Neutrophil (primary cell): ENCODE data around the gene SMARCC1.

Experiments used
- H3K27ac ChIP-seq: fragments of 200-600 bp; sonication (generic); 2 replicates; pipeline ENCODE4 v1.5.1; 2016; ENCODE audit warnings: mild to moderate bottlenecking, moderate library complexity
- H3K27me3 ChIP-seq: fragments of 200-600 bp; sonication (generic); 2 replicates; pipeline ENCODE4 v1.6.0; 2016; ENCODE audit warnings: mild to moderate bottlenecking
- H3K36me3 ChIP-seq: fragments of 200-600 bp; sonication (generic); 2 replicates; pipeline ENCODE4 v1.5.1; 2017
- H3K4me1 ChIP-seq, 2 experiments: fragments of 200-600 bp in 1 of 2; sonication (generic) in 1 of 2; 1 replicate in 1 of 2; 2 replicates in 1 of 2; pipeline versions ENCODE4 v1.5.1 to v1.6.1; 2013 to 2016; ENCODE audit warnings: low read depth in 1 of 2, low read length in 1 of 2, mild to moderate bottlenecking in 1 of 2, moderate library complexity in 1 of 2; ENCODE audit not compliant: control insufficient read depth in 1 of 2, insufficient read depth in 1 of 2
- H3K4me3 ChIP-seq, 2 experiments: fragments of 200-600 bp in 1 of 2; sonication (generic) in 1 of 2; 1 replicate in 1 of 2; 2 replicates in 1 of 2; pipeline ENCODE4 v1.5.1; 2013 to 2016; ENCODE audit warnings: low read depth in 1 of 2, low read length in 1 of 2, mild to moderate bottlenecking in 1 of 2, moderate library complexity in 1 of 2
- H3K9me3 ChIP-seq: fragments of 200-600 bp; sonication (generic); 2 replicates; pipeline ENCODE4 v1.5.1; 2016
- CTCF ChIP-seq: fragments of 200-600 bp; sonication (generic); IDR thresholded peaks from 2 replicates; pipeline ENCODE4 v1.5.1; 2016; ENCODE audit warnings: antibody characterized with exemption

Gene SMARCC1

DNA sequence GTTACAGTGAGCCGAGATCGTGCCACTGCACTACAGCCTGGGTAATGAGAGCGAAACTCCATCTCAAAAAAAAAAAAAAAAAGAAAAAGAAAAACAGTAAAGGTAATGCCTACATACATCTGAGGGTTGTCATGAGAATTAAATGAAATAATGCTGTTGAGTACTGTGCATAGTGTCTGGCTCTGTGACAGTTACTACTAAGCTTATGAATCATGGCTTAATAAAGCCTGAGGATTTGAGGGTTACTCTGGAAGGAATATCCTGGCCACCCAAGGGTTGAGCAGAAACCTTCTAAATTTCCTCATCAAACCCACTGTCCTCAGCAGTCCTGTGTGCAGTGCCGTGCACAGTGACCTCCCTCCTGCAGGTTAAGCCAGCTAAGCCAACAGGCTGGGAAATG, 241.4 kb downstream of the SMARCC1 start:
- no peak overlapping the region for H3K4me3 ChIP-seq
- H3K27me3 ChIP-seq, result no peaks in the 10 kb centered on the region
- H3K27ac ChIP-seq, result no peak overlapping the region
- no peaks in the 10 kb centered on the region for H3K36me3 ChIP-seq
- no peaks in the 10 kb centered on the region for H3K9me3 ChIP-seq
- TF ChIP-seq CTCF, result no peak
- H3K4me1 ChIP-seq, result no peaks in the 10 kb centered on the region

DNA sequence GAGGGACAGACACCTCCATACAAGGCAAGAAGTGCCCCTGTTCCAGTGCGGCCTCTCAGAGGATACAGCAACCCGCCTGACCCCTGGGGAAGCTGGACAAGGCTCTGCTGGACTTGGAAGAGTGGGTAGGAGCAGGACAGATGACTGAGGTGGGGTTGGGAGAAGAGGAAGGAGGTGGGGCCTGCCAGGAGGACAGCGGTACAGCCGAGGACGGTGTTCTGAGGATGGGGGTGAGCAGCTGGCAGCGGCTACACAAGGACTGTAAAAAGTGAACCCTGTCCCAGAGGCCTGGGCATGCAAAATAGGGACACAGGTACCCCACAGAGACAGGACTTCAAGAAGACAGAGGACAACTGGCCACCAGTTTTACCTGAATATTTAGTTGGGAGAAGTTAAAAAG, 244.7 kb downstream of the SMARCC1 start:
- H3K9me3 ChIP-seq, result no peaks in the 10 kb centered on the region
- no peak for TF ChIP-seq CTCF
- peaks cover 7% of the 10 kb centered on the region for H3K27me3 ChIP-seq
- no peaks in the 10 kb centered on the region for H3K36me3 ChIP-seq
- no peaks in the 10 kb centered on the region for H3K4me1 ChIP-seq
- H3K27ac ChIP-seq, result no peak overlapping the region
- H3K4me3 ChIP-seq, result no peak overlapping the region

- Histone ChIP-seq H3K4me1 (no peaks in the 10 kb centered on the region), H3K9me3 (no peaks in the 10 kb centered on the region), H3K27me3 (peaks cover 7% of the 10 kb centered on the region), H3K4me3 (no peak overlapping the region), H3K27ac (no peak overlapping the region), H3K36me3 (no peaks in the 10 kb centered on the region)
- no peak for TF ChIP-seq CTCF
Measured at GRCh38 chr3:47536221-47536891, 245.3 kb downstream of the SMARCC1 start.
